Measurements from ENCODE around the gene CDH23. TPM values are rescaled to one million over a fixed set of nuclear protein-coding genes. Genes with fewer than 3 reads are reported as not detected.

Gene CDH23
- total RNA-seq, 1 experiment from 2014 or later, result 2.9 TPM

DNA sequence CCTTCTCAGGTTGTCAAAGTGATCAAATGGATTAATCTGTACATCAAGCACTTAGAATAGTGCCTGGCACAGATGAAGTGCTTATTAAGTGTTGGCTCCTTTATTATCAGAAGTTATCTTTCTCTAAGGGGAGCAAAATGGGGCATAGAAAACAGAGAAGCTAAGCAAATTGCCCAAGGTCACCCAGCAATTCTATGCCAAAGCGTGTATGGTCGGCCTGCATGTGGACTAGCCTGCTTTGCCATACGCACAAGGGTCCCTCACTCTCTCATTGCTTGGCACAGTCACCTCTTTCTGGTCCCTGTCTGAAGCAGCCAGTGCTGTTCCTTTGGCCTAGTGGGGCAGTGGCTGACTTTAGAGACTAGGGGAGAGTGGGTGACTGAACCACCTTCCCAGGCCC is 45.3 kb downstream of the CDH23 start:
- H3K27ac Mint-ChIP-seq, result no peak overlapping the region
- no peaks in the 10 kb centered on the region for H3K27me3 Mint-ChIP-seq (ENCODE audit: low read depth)
- no peak for DNase-seq (ENCODE audit: low spot score)
- TF ChIP-seq NFYB (CRISPR knock-in tag; conservative IDR thresholded peaks at IDR 0.05; ENCODE audit: low read depth), result no peak
- no peaks in the 10 kb centered on the region for H3K9me3 Mint-ChIP-seq
- no peaks in the 10 kb centered on the region for H3K36me3 Mint-ChIP-seq
- no peak overlapping the region for H3K4me3 Mint-ChIP-seq
- no peak for ATAC-seq
- ChIA-PET CTCF (interaction anchor here (3.1 kb wide), 1 partner anchor 12 kb away, joined by 14 read pairs; no protein-coding TSS in a partner anchor), POLR2A (no interaction called here)
- H3K4me1 Mint-ChIP-seq, result peaks cover 7% of the 10 kb centered on the region

- Mint-ChIP-seq H3K27me3 (ENCODE audit: low read depth) (no peaks in the 10 kb centered on the region), H3K9me3 (no peaks in the 10 kb centered on the region), H3K4me3 (no peak overlapping the region), H3K36me3 (no peaks in the 10 kb centered on the region), H3K4me1 (peaks cover 7% of the 10 kb centered on the region), H3K27ac (no peak overlapping the region)
- ChIA-PET POLR2A (no interaction called here), CTCF (interaction anchor here (0.8 to 1.8 kb wide), 4 partner anchors 31 to 129 kb away, joined by 3 to 5 read pairs (median 4); no protein-coding TSS in a partner anchor)
- DNase-seq (ENCODE audit: low spot score) (no peak), ATAC-seq (no peak)
- TF ChIP-seq CBFB (CRISPR knock-in tag; IDR thresholded peaks at IDR 0.05; ENCODE audit: low read depth) (no peak), ERG (CRISPR knock-in tag; IDR thresholded peaks at IDR 0.05) (no peak), ZNF138 (CRISPR knock-in tag; conservative IDR thresholded peaks at IDR 0.05) (no peak), ZNF317 (CRISPR knock-in tag; IDR thresholded peaks at IDR 0.05; ENCODE audit: borderline replicate concordance, low read depth) (no peak), E2F4 (CRISPR knock-in tag; IDR thresholded peaks at IDR 0.05; ENCODE audit: borderline replicate concordance, low read depth) (no peak), ZNF423 (CRISPR knock-in tag; IDR thresholded peaks at IDR 0.05) (no peak), CREM (CRISPR knock-in tag; IDR thresholded peaks at IDR 0.05) (no peak), NFYB (CRISPR knock-in tag; conservative IDR thresholded peaks at IDR 0.05; ENCODE audit: low read depth) (no peak), TEAD4 (CRISPR knock-in tag; IDR thresholded peaks at IDR 0.05) (no peak), ZBTB21 (CRISPR knock-in tag; IDR thresholded peaks at IDR 0.05; ENCODE audit: borderline replicate concordance) (no peak)
- TF ChIP-seq, protein P1, sequence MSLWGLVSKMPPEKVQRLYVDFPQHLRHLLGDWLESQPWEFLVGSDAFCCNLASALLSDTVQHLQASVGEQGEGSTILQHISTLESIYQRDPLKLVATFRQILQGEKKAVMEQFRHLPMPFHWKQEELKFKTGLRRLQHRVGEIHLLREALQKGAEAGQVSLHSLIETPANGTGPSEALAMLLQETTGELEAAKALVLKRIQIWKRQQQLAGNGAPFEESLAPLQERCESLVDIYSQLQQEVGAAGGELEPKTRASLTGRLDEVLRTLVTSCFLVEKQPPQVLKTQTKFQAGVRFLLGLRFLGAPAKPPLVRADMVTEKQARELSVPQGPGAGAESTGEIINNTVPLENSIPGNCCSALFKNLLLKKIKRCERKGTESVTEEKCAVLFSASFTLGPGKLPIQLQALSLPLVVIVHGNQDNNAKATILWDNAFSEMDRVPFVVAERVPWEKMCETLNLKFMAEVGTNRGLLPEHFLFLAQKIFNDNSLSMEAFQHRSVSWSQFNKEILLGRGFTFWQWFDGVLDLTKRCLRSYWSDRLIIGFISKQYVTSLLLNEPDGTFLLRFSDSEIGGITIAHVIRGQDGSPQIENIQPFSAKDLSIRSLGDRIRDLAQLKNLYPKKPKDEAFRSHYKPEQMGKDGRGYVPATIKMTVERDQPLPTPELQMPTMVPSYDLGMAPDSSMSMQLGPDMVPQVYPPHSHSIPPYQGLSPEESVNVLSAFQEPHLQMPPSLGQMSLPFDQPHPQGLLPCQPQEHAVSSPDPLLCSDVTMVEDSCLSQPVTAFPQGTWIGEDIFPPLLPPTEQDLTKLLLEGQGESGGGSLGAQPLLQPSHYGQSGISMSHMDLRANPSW (CRISPR knock-in tag; conservative IDR thresholded peaks at IDR 0.05; ENCODE audit: low read depth), result no peak
Measured at GRCh38 chr10:71442859-71443570, 46.3 kb downstream of the CDH23 start.

GRCh38 chr10:71443676-71444075 is 47.0 kb downstream of the CDH23 start:
- ATAC-seq, result peak; percentile 52
- H3K9me3 Mint-ChIP-seq, result no peaks in the 10 kb centered on the region
- ChIA-PET CTCF (interaction anchor here (0.8 to 2.2 kb wide), 5 partner anchors 14 to 129 kb away, joined by 3 to 12 read pairs (median 5); no protein-coding TSS in a partner anchor), POLR2A (no interaction called here)
- H3K27ac Mint-ChIP-seq, result no peak overlapping the region
- H3K27me3 Mint-ChIP-seq (ENCODE audit: low read depth), result no peaks in the 10 kb centered on the region
- H3K4me1 Mint-ChIP-seq, result peaks cover 7% of the 10 kb centered on the region
- DNase-seq (ENCODE audit: low spot score), result peak; percentile 30
- H3K4me3 Mint-ChIP-seq, result no peak overlapping the region
- H3K36me3 Mint-ChIP-seq, result no peaks in the 10 kb centered on the region
- TF ChIP-seq, protein P2, sequence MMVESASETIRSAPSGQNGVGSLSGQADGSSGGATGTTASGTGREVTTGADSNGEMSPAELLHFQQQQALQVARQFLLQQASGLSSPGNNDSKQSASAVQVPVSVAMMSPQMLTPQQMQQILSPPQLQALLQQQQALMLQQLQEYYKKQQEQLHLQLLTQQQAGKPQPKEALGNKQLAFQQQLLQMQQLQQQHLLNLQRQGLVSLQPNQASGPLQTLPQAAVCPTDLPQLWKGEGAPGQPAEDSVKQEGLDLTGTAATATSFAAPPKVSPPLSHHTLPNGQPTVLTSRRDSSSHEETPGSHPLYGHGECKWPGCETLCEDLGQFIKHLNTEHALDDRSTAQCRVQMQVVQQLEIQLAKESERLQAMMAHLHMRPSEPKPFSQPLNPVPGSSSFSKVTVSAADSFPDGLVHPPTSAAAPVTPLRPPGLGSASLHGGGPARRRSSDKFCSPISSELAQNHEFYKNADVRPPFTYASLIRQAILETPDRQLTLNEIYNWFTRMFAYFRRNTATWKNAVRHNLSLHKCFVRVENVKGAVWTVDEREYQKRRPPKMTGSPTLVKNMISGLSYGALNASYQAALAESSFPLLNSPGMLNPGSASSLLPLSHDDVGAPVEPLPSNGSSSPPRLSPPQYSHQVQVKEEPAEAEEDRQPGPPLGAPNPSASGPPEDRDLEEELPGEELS (CRISPR knock-in tag; IDR thresholded peaks at IDR 0.05), result no peak
- TF ChIP-seq ERG (CRISPR knock-in tag; IDR thresholded peaks at IDR 0.05), result no peak
- TF ChIP-seq KAT7 (CRISPR knock-in tag; IDR thresholded peaks at IDR 0.05; ENCODE audit: borderline replicate concordance), result no peak
- TF ChIP-seq ETV6 (CRISPR knock-in tag; IDR thresholded peaks at IDR 0.05), result no peak
- TF ChIP-seq NFYB (CRISPR knock-in tag; conservative IDR thresholded peaks at IDR 0.05; ENCODE audit: low read depth), result no peak
- TF ChIP-seq IRF2 (CRISPR knock-in tag; IDR thresholded peaks at IDR 0.05; ENCODE audit: borderline replicate concordance, low read depth), result no peak
- TF ChIP-seq USF2 (CRISPR knock-in tag; IDR thresholded peaks at IDR 0.05), result no peak
- no peak for TF ChIP-seq RELA (CRISPR knock-in tag; IDR thresholded peaks at IDR 0.05; ENCODE audit: borderline replicate concordance)
- TF ChIP-seq ZNF416 (CRISPR knock-in tag; IDR thresholded peaks at IDR 0.05), result no peak
- no peak for TF ChIP-seq NFATC4 (CRISPR knock-in tag; IDR thresholded peaks at IDR 0.05)
- no peak for TF ChIP-seq ESRRA (CRISPR knock-in tag; IDR thresholded peaks at IDR 0.05; ENCODE audit: borderline replicate concordance)
- TF ChIP-seq ZMAT4 (CRISPR knock-in tag; IDR thresholded peaks at IDR 0.05), result no peak

All from WTC11 (cell line).